Measurements from ENCODE around the gene SDK1.

Gene SDK1

GRCh38 chr7:3710122-3710521 is 409.1 kb downstream of the SDK1 start:
- no peak for DNase-seq (ENCODE audit: low read depth)
- H3K4me3 ChIP-seq (ENCODE audit: low read depth, low read length) = no peak overlapping the region
- TF ChIP-seq CTCF (IDR thresholded peaks at IDR 0.05; ENCODE audit: control insufficient read depth, extremely low read depth, insufficient read depth) = no peak

- H3K4me3 ChIP-seq (ENCODE audit: low read depth, low read length) = no peak overlapping the region
- peak; percentile 95 for DNase-seq (ENCODE audit: low read depth)
- no peak for TF ChIP-seq CTCF (IDR thresholded peaks at IDR 0.05; ENCODE audit: control insufficient read depth, extremely low read depth, insufficient read depth)
Measured at GRCh38 chr7:3710531-3710930, 409.5 kb downstream of the SDK1 start.

- no peak overlapping the region for H3K4me3 ChIP-seq (ENCODE audit: low read depth, low read length)
- TF ChIP-seq CTCF (IDR thresholded peaks at IDR 0.05; ENCODE audit: control insufficient read depth, extremely low read depth, insufficient read depth) = no peak
- no peak for DNase-seq (ENCODE audit: low read depth)
Measured at GRCh38 chr7:3712841-3713240, 411.8 kb downstream of the SDK1 start.

- no peak for DNase-seq (ENCODE audit: low read depth)
- no peak for TF ChIP-seq CTCF (IDR thresholded peaks at IDR 0.05; ENCODE audit: control insufficient read depth, extremely low read depth, insufficient read depth)
Measured at GRCh38 chr7:3721422-3721821, 420.4 kb downstream of the SDK1 start.

GRCh38 chr7:3722396-3722922 is 421.4 kb downstream of the SDK1 start:
- no peak for DNase-seq (ENCODE audit: low read depth)
- no peak overlapping the region for H3K4me3 ChIP-seq (ENCODE audit: low read depth, low read length)
- no peak for TF ChIP-seq CTCF (IDR thresholded peaks at IDR 0.05; ENCODE audit: control insufficient read depth, extremely low read depth, insufficient read depth)

More at GRCh38 chr7:3721422-3721821, 420.4 kb downstream of the SDK1 start:
- H3K4me3 ChIP-seq (ENCODE audit: low read depth, low read length) = no peak overlapping the region

GRCh38 chr7:3725155-3726059 is 424.4 kb downstream of the SDK1 start:
- H3K4me3 ChIP-seq (ENCODE audit: low read depth, low read length) = no peak overlapping the region
- TF ChIP-seq CTCF (IDR thresholded peaks at IDR 0.05; ENCODE audit: control insufficient read depth, extremely low read depth, insufficient read depth) = no peak
- DNase-seq (ENCODE audit: low read depth) = no peak
